Activated CD8-positive, alpha-beta memory T cell treated with anti-CD3 and anti-CD28 coated beads for 24 hours (primary cell): ENCODE measurements around the gene CDK11B.

Experiments used
- DNase-seq: peaks from one replicate; pipeline ENCODE4 v3.0.0-alpha.2; 2020

The CDK11B gene

GRCh38 chr1:1626207-1627141 lies 32.3 kb downstream of the CDK11B start:
- peak; percentile 52 for DNase-seq

DNA sequence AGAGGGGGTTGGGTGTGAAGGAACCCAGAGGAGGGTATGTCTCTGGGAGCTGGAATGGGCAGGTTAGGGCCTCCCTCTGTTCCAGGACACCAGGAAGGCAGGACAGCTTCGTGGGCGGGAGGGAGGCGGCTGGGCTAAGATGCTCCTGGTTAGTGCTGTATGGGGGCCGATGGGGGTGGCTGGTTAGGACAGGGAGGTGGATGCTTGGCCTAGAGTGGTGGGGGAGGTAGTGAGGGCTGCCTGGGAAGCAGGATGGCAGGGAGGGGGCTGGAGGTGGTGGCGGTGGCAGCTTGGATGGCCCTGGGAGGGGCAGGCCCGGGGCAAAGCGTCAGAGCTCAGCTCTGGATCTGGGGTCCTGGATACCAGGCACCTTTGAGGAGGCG lies 33.0 kb downstream of the CDK11B start:
- DNase-seq = no peak

DNA sequence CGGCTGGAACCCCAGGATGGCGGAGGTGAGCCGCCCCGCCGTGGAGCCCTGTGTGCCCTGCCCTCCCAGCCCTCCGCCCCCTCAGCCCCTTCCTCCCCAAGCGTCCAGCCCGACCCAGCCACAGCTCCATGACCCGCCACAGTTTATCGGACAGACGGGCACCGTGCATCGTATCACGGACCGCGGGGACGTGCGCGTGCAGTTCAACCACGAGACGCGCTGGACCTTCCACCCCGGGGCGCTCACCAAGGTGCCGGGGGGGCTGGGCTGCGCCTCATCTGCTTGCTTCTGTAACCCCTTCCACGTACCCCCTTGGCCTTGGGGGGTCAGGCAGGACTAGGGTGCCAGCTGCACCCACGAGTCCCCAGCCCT lies 33.4 kb downstream of the CDK11B start:
- no peak for DNase-seq

DNA sequence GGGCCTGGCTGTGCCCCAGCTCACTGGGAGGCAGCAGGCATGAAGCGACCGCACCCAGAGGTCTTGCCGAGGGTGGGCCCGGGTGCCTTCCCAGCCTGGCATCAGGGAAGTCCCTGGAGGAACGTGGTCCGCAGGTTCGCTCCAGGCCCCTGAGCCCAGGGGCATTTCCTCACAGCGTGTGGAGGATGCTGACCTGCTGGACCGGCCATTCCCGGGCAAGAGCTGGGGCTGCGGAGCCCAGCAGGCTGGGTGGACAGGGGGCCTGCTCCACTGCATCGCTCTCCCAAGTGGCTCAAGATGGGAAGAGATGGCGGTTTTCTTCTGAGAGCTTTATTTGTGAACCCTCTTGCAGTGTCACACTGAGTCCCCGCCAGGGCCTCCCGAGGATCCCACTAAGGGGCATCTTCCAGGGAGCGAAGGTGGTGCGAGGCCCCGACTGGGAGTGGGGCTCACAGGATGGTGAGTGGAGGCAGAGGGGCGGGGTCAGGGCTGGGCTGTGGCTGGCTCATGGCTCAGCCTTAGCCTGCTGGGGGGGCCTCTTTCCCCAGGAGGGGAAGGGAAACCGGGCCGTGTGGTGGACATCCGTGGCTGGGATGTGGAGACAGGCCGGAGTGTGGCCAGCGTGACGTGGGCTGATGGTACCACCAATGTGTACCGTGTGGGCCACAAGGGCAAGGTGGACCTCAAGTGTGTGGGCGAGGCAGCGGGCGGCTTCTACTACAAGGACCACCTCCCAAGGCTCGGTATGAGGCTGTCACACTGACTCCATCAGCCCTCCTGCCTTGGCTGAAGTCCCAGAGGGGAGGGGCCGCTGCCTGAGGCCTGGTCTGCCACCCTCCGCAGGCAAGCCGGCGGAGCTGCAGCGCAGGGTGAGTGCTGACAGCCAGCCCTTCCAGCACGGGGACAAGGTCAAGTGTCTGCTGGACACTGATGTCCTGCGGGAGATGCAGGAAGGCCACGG lies 34.1 kb downstream of the CDK11B start:
- DNase-seq = no peak

DNA sequence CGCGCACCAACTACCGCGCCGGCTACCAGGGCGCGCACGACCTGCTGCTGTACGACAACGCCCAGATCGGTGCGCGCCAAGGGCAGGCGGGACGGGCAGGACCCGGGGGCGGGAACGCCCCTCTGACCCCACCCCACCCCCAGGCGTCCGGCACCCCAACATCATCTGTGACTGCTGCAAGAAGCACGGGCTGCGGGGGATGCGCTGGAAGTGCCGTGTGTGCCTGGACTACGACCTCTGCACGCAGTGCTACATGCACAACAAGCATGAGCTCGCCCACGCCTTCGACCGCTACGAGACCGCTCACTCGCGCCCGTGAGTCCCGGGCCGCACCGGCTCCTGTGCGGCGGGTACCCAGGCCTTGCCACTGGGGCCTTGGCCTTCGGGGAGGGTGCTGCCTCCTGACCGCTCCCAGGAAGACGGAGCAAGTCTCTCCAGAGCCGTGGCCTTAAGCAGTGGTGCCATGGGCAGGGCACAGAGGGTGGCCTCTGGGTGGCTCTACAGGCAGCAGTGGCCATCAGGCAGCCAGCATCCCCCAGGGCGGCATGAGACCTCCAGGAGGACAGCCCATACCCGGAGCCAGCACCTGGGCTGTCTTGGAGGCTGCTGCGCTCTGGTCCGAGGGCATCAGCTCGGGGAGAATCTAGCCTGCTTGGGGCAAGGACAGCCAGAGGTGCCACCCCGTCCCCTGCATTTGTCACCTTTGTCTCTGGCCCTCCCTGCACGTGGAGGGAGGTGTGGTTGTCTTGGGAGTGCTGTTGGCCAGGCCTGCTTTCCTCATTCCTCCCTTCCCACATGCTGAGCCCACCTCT lies 35.0 kb downstream of the CDK11B start:
- DNase-seq = no peak

- DNase-seq = no peak
Measured at GRCh38 chr1:1623181-1623630, 35.6 kb downstream of the CDK11B start.

- DNase-seq = no peak
Measured at GRCh38 chr1:1622788-1623094, 36.1 kb downstream of the CDK11B start.

DNA sequence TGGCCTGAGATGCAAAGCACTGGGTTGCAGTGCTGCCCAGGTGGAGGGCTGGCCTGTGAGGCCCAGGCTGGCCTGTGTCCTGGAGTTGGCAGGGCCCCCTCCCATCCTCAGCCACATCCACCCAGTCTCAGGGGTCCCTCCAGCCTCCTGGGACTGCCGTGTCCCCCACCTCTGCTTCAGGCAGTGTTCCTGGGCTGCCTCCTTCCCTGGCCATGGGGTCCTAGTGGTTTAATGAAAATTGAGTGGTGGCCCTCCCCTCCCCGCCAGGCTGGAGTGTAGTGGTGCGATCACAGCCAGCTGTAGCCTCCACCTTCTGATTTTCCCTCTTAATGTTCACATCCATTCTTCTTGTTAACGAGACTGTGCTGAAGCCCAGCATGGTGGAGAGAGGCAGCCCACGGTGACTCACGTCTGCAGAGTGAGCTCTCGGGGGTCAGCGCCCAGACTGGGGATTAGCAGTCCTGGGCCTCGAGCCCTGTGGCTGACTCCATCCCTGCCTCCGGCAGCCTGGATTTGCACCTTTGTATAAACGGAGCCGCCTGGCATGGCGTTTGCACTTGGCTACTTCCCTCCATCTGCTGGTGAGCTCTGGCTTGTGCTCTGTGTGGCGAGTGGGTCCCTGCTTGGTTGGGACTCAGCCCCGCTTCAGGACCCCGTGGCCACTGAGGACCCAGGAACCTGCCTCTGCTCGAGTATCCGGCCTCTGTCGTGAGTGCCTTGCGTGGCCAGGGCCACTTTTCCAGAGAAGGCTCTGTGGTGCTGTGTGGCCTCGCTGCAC lies 36.6 kb downstream of the CDK11B start:
- no peak for DNase-seq

- no peak for DNase-seq
Measured at GRCh38 chr1:1621173-1622009, 37.4 kb downstream of the CDK11B start.

DNA sequence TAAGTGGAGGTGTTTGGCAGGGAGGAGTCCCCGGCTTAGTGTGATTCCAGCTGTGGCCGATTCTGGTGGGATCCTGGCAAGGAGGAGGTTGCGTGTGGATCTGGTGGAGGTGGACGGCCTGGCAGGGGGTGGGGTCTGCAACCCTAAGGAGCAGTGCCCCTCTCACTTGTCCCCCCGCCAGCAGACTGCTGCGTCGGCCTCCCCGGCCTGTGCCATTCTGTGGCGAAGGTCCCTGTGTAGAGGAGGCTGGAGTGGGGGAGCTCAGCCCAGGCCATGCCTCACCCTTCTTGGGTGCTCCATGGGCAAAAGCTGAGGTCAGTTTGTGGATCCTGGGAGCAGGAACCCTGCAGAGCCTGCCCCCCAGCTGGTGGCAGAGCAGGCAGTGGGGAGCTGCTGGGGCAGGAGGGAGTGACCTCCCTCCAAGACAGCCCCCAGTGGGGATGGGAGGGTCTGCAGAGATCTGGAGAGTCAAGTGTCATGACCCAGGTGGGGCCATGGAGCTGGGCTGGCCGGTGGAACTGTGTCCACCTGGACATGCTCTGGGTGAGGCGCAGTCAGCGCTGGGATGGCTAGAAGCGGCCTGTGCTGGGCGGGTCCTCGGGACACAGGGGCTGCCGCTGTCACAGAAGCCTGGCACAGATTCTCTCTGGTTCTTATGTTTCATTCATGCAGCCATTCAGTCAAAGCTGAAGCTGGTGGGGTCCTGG lies 38.2 kb downstream of the CDK11B start:
- DNase-seq = no peak

DNA sequence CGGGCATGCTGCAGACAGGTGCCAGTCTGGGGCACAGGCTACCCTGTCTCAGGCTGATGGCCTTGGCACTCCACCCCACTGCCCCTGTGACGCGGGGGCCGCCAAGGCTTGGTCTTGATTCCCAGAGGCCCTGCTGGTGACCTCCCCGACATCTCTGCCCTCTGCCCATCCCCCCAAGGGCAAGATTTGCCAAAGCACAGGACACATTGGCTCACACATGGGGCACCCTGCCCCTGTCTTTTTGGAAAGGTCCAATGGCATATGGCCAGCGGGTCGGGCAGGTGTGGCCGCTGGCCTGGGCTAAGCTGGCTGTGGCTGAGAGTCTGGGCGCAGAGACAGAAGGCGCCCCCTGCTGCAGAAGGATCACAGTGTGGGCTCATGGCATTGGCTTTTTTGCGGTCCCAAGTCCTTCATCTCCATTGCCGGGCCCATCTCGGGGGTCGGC lies 38.9 kb downstream of the CDK11B start:
- DNase-seq = no peak

GRCh38 chr1:1618396-1619068 lies 40.3 kb downstream of the CDK11B start:
- DNase-seq = no peak

DNA sequence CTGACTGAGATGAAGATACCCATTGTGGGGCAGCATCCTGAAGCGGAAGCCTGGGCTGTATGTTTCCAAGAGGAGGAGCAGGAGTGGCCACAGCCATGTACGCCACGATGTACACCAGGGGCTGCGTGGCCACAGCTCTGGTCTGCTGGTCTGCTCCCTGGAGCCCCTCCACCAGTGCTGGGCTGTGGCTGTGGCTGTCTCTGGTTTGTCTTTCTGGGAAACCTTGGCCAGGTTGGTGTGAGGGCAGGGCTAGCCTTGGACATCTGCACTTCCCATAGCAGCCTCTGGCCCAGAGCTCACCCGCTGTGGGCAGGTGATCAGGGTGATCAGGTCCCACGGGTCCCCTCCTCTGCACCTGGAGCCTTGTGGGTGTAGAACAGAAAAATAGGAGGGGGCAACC lies 40.9 kb downstream of the CDK11B start:
- DNase-seq = no peak

DNA sequence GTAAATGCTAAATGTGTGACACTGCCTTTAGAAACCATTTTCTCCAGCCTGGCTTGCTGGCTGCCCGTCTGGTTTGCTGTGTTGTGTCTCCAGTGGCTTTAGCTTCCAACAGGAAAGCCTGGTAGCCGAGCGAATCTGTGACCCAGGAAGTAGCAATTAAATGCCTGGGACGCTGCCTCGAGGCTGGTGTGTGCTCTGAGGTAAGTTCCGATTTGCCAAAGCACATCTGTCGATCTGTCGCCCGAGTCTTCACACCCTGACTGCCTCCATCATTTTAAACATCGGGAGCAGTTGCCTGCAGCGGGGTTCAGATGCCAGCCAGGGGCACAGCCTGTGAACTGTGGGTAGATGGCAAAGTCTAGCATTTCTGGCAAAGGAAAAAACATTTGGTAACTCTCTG lies 41.3 kb downstream of the CDK11B start:
- DNase-seq = no peak

- no peak for DNase-seq
Measured at GRCh38 chr1:1616838-1617237, 42.0 kb downstream of the CDK11B start.

GRCh38 chr1:1616045-1616790 lies 42.6 kb downstream of the CDK11B start:
- DNase-seq = no peak

DNA sequence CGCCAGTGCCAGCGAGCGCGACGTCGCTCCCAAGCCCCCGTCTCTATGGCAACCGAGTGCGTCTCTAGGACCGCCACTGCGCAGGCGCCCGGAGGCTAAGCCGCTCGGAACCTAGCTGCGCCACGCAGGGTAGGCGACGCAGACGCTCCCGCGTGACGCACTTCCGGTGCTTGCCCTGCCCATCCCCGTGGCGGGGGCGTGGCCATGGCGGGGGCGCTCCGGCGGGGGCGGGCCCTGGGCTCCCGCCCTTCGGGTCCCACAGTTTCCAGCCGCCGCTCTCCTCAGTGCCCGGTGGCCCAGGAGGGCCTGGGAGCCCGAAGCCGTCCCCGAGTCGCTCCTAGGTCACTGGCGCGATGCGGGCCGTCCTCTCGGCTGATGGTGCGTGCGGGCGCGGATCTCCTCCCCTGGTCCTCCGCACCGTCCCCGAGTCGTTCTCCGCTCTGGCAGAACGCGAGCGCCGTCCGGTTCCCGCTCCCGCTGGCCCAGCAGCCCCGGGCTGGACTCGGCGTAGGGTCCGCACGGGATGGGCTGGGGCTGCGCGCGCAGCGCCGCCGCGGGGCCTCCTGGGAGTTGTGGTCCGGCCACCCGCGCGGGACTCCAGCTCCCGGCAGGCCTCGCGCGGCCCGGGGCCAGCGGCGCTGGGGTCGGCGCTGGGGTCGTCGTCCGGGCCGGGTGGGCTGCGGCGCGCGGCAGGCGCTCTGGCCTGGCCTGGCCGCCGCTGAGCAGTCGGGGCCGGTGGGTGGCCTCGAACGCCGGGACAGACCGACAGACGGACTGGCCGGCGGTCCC lies 43.4 kb downstream of the CDK11B start, which contains the start of gene MIB2:
Gene MIB2 (plus strand): TSS at position 245 of the 789 bp plus-strand sequence. CDS start 7,953 bp downstream, outside the sequence.
- peak; percentile 98 for DNase-seq

GRCh38 chr1:1614954-1615255 lies 43.9 kb downstream of the CDK11B start:
- no peak for DNase-seq
